Hematopoietic multipotent progenitor cell treated with erythropoietin and hydrocortisone succinate and interleukin-3 and kit ligand, for 8 days (in vitro differentiated cells): ENCODE data around the gene TCEAL8.

ENCODE experiments used
- DNase-seq: peaks from one replicate; pipeline ENCODE4 v3.0.0-alpha.2; 2015

TCEAL8 gene

DNA sequence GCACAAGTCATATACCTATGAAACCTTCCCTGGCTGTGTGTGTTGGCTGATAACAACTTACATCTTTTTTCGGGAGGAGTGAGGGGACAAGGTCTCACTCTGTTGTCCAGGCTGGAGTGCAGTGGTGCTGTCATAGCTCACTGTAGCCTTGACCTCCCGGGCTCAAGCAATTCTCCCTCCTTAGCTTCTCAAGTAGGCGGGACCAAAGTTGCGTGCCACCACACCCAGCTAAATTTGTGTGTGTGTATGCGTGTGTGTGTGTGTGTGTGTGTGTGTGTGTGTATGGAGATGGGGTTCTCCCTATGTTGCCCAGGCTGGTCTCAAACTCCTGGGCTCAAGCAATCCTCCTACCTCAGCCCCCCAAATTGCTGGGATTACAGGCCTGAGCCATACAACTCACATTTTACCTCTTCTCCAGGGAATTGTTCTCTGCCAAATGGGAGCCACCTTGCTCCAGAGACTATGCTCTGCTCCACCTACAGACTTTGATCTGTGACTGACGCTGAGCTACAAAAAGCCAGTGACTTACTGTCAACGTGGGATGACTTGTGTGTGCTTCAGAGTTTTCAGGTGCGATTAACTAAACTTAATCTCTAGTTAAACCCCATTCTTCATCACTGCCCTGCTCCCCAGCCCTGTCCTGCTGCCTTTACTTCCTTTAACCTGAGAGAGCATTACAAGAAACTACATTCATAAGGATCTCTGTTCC is 42.1 kb downstream of the TCEAL8 start:
- DNase-seq: peak; percentile 6

GRCh38 chrX:103211012-103211715 is 43.8 kb downstream of the TCEAL8 start:
- peak; percentile 68 for DNase-seq

GRCh38 chrX:103210056-103210455 is 44.9 kb downstream of the TCEAL8 start:
- DNase-seq: no peak
